PC-3 (cell line): ENCODE results near the gene SEC61B. TPM values are rescaled to one million over a fixed set of nuclear protein-coding genes. Genes with fewer than 3 reads are reported as not detected.

Experiments used
- ATAC-seq: fragments of 200-7000 bp; cut with Tn5 transposase; 2 replicates; pipeline ENCODE4 v1.9.1; 2020; ENCODE audit warnings: mild to moderate bottlenecking, moderate library complexity
- BruUV-seq: library from RNA; stranded (reverse); fragments of 400-500 nt; replicated peaks from 2 replicates; lab custom pipeline; 2021; lab: Mats Ljungman, UMichigan
- CTCF ChIA-PET: fragments of 300-600 bp; sonication (Branson Sonifier 250); formaldehyde crosslinking; loops from one replicate; lab custom pipeline; 2022; ENCODE audit warnings: antibody characterized with exemption; lab: Charles Lee
- POLR2A ChIA-PET: fragments of 300-600 bp; sonication (Branson Sonifier 250); formaldehyde crosslinking; loops from one replicate; lab custom pipeline; 2022; ENCODE audit warnings: antibody characterized with exemption; ENCODE audit not compliant: unreplicated experiment; lab: Charles Lee
- DNase-seq: peaks from one replicate; pipeline ENCODE4 v3.0.0-alpha.2; 2015
- H2AFZ ChIP-seq: fragments of 300-600 bp; sonication (generic); 2 replicates; pipeline ENCODE4 v1.6.0; 2016; ENCODE audit warnings: antibody characterized with exemption, low read length
- H3F3A ChIP-seq: fragments of 300-600 bp; sonication (generic); one replicate; pipeline ENCODE4 v1.6.0; 2017; ENCODE audit warnings: antibody characterized with exemption, low read length, control low read depth, mild to moderate bottlenecking; ENCODE audit not compliant: unreplicated experiment
- H3K27ac ChIP-seq: fragments of 300-600 bp; sonication (generic); 2 replicates; pipeline ENCODE4 v1.5.1; 2016; ENCODE audit warnings: mild to moderate bottlenecking, low read length
- H3K27me3 ChIP-seq: fragments of 300-600 bp; sonication (generic); 2 replicates; pipeline ENCODE4 v1.6.1; 2016; ENCODE audit warnings: low read length, mixed read lengths
- H3K36me3 ChIP-seq: fragments of 300-600 bp; sonication (generic); 2 replicates; pipeline ENCODE4 v1.6.1; 2016; ENCODE audit warnings: low read depth, mixed run types, low read length, mixed read lengths
- H3K4me1 ChIP-seq: fragments of 300-600 bp; sonication (generic); 2 replicates; pipeline ENCODE4 v1.5.1; 2016; ENCODE audit warnings: low read length; ENCODE audit not compliant: insufficient read depth
- H3K4me2 ChIP-seq: fragments of 300-600 bp; sonication (generic); 2 replicates; pipeline ENCODE4 v1.6.0; 2016; ENCODE audit warnings: low read length
- H3K4me3 ChIP-seq: fragments of 300-600 bp; sonication (generic); 2 replicates; pipeline ENCODE4 v1.5.1; 2016; ENCODE audit warnings: mild to moderate bottlenecking, low read length, mixed read lengths
- H3K79me2 ChIP-seq: fragments of 300-600 bp; sonication (generic); 2 replicates; pipeline ENCODE4 v1.6.1; 2017; ENCODE audit warnings: low read length, mixed read lengths
- H3K9ac ChIP-seq: fragments of 300-600 bp; sonication (generic); 2 replicates; pipeline ENCODE4 v1.6.0; 2016; ENCODE audit warnings: mild to moderate bottlenecking, low read length
- H3K9me2 ChIP-seq: fragments of 300-600 bp; sonication (generic); replicated peaks from 2 replicates; pipeline ENCODE4 v1.6.1; 2016; ENCODE audit warnings: mixed run types, low read length, mixed read lengths
- H3K9me3 ChIP-seq: fragments of 300-600 bp; sonication (generic); 2 replicates; pipeline ENCODE4 v1.6.1; 2016; ENCODE audit warnings: low read length, mixed read lengths
- H4K20me1 ChIP-seq: fragments of 300-600 bp; sonication (generic); 2 replicates; pipeline ENCODE4 v1.6.1; 2016; ENCODE audit warnings: low read length, mixed read lengths
- CTCF ChIP-seq: fragments of 300-600 bp; sonication (generic); conservative IDR thresholded peaks from 2 replicates; pipeline ENCODE4 v1.5.1; 2017; ENCODE audit warnings: antibody characterized with exemption, low read depth, mild to moderate bottlenecking, low read length
- EZH2 ChIP-seq: fragments of 300-600 bp; sonication (generic); IDR thresholded peaks from one replicate; pipeline ENCODE4 v1.6.1; 2017; ENCODE audit warnings: antibody characterized with exemption, mild to moderate bottlenecking, low read length; ENCODE audit not compliant: unreplicated experiment
- EZH2phosphoT487 ChIP-seq: fragments of 300-600 bp; sonication (generic); IDR thresholded peaks from 2 replicates; pipeline ENCODE4 v1.6.1; 2018; ENCODE audit warnings: mild to moderate bottlenecking, antibody characterized with exemption, low read length, borderline replicate concordance
- intact Hi-C: fragments of 100-400 bp; cut with micrococcal nuclease; formaldehyde crosslinking; loops from 2 replicates; pipeline ENCODE4 v1.9.0; 2023
- total RNA-seq: library from RNA; depleted of rRNA; stranded (reverse); fragments of >200 nt; gene quantifications from 2 replicates; pipeline ENCODE4 v1.2.3, GENCODE V29; 2014

Gene SEC61B
- total RNA-seq, 1 experiment from 2014 or later = 107 TPM

GRCh38 chr9:99178912-99179872 is 42.9 kb upstream of the SEC61B start:
- Histone ChIP-seq H3K79me2 (no peaks in the 10 kb centered on the region), H3K9me2 (no peaks in the 10 kb centered on the region), H3K4me3 (no peak overlapping the region), H3F3A (no peaks in the 10 kb centered on the region), H3K9me3 (no peaks in the 10 kb centered on the region), H3K4me2 (no peak overlapping the region), H3K27ac (no peak overlapping the region), H2AFZ (no peak overlapping the region), H3K9ac (no peak overlapping the region), H4K20me1 (no peaks in the 10 kb centered on the region), H3K27me3 (no peaks in the 10 kb centered on the region), H3K4me1 (no peaks in the 10 kb centered on the region), H3K36me3 (no peaks in the 10 kb centered on the region)
- POLR2A ChIA-PET = no interaction called here
- DNase-seq (no peak), ATAC-seq (no peak)
- CTCF ChIA-PET = no interaction called here
- no TSS peak for BruUV-seq
- TF ChIP-seq EZH2phosphoT487 (no peak), EZH2 (no peak), CTCF (no peak)
- intact Hi-C loops = no loop called here

GRCh38 chr9:99180199-99180598 is 41.9 kb upstream of the SEC61B start:
- POLR2A ChIA-PET = no interaction called here
- CTCF ChIA-PET = no interaction called here
- Histone ChIP-seq H3K27ac (no peak overlapping the region), H4K20me1 (no peaks in the 10 kb centered on the region), H3F3A (no peaks in the 10 kb centered on the region), H3K9me3 (no peaks in the 10 kb centered on the region), H3K79me2 (no peaks in the 10 kb centered on the region), H3K4me3 (no peak overlapping the region), H3K4me2 (no peak overlapping the region), H3K9me2 (no peaks in the 10 kb centered on the region), H2AFZ (no peak overlapping the region), H3K36me3 (no peaks in the 10 kb centered on the region; the same call in 1 of the 2 replicates), H3K9ac (no peak overlapping the region), H3K27me3 (no peaks in the 10 kb centered on the region), H3K4me1 (0 out of 2 replicates have a peak, but pooled peaks cover 5% of the 10 kb centered on the region)
- no TSS peak for BruUV-seq
- ATAC-seq (no peak), DNase-seq (no peak)
- intact Hi-C loops = no loop called here
- TF ChIP-seq EZH2 (no peak), CTCF (no peak), EZH2phosphoT487 (no peak)

GRCh38 chr9:99180662-99181061 is 41.4 kb upstream of the SEC61B start:
- Histone ChIP-seq H3K36me3 (no peaks in the 10 kb centered on the region; the same call in 1 of the 2 replicates), H2AFZ (no peak overlapping the region), H3F3A (no peaks in the 10 kb centered on the region), H3K27me3 (no peaks in the 10 kb centered on the region), H3K4me1 (0 out of 2 replicates have a peak, but pooled peaks cover 5% of the 10 kb centered on the region), H3K4me2 (no peak overlapping the region), H3K9ac (no peak overlapping the region), H3K9me3 (no peaks in the 10 kb centered on the region), H3K9me2 (no peaks in the 10 kb centered on the region), H3K27ac (no peak overlapping the region), H3K4me3 (no peak overlapping the region), H4K20me1 (no peaks in the 10 kb centered on the region), H3K79me2 (no peaks in the 10 kb centered on the region)
- no peak for DNase-seq
- ChIA-PET POLR2A (no interaction called here), CTCF (no interaction called here)
- TF ChIP-seq CTCF = no peak
- TF ChIP-seq EZH2phosphoT487 = no peak
- TF ChIP-seq EZH2 = no peak
- intact Hi-C loops = no loop called here
- no TSS peak for BruUV-seq
- no peak for ATAC-seq
